ENCODE data around the gene TCAF1. TPM values are rescaled to one million over a fixed set of nuclear protein-coding genes. Genes with fewer than 3 reads are reported as not detected.

Gene TCAF1
- total RNA-seq, 1 donor from 2014 or later = 50.8 TPM

Other genes with a start within 250 kb of the TCAF1 start
- gene CTAGE6, start 144.5 kb downstream of the TCAF1 start, total RNA-seq = 0.29 TPM
- not detected for gene OR2F2, start 33.1 kb upstream of the TCAF1 start, total RNA-seq
- not detected for gene OR2F1, start 52.7 kb upstream of the TCAF1 start, total RNA-seq
- not detected for gene OR6B1, start 98.1 kb upstream of the TCAF1 start, total RNA-seq
- gene OR2A5, start 146.8 kb upstream of the TCAF1 start, total RNA-seq = not detected
- gene OR2A25, start 167.6 kb upstream of the TCAF1 start, total RNA-seq = not detected
- gene OR2A12, start 184.1 kb upstream of the TCAF1 start, total RNA-seq = not detected
- not detected for gene OR2A2, start 207.4 kb upstream of the TCAF1 start, total RNA-seq
- not detected for gene OR2A14, start 221.0 kb upstream of the TCAF1 start, total RNA-seq

All from mesenteric fat pad (tissue), 1 donor.